K562 (cell line): ENCODE results near the gene OXTR. TPM values are rescaled to one million over a fixed set of nuclear protein-coding genes. Genes with fewer than 3 reads are reported as not detected.

Experiments used
- ATAC-seq: fragments of 200-7000 bp; cut with Tn5 transposase; 3 replicates; pipeline ENCODE4 v1.9.1; 2020; ENCODE audit warnings: moderate library complexity
- BruUV-seq: library from RNA; stranded (reverse); fragments of 400-500 nt; replicated peaks from 2 replicates; lab custom pipeline; 2021; lab: Mats Ljungman, UMichigan
- CTCF ChIA-PET: fragments of 300-600 bp; formaldehyde crosslinking; extraction: SDS; loops from one replicate; lab custom pipeline; 2021; ENCODE audit warnings: low intra/inter-chr PET ratio; lab: Yijun Ruan, JAX
- POLR2A ChIA-PET: fragments of 300-600, 350-650 bp; sonication (Branson Sonifier 250); formaldehyde crosslinking; extraction: SDS; loops from one replicate; lab custom pipeline; 2021; ENCODE audit warnings: antibody characterized with exemption, inconsistent platforms; lab: Yijun Ruan, JAX
- DNase-seq, 4 experiments: peaks; one replicate each; pipeline versions ENCODE4 v3.0.0 to v3.0.0-alpha.2; 2011 to 2018; ENCODE audit warnings: low spot score in 3 of 4, mixed read lengths in 3 of 4; ENCODE audit errors: extremely low read depth in 1 of 4
- FAIRE-seq: peaks from 2 replicates; lab custom pipeline; 2011; peaks lifted over from hg19 to GRCh38; lab: Jason Lieb, UNC
- H2AFZ ChIP-seq: 2 replicates; pipeline ENCODE4 v1.6.0; 2011; ENCODE audit warnings: low read depth, low read length, control low read depth, inconsistent platforms
- H3K27ac ChIP-seq: fragments of 200-600 bp; 3 replicates; pipeline ENCODE4 v1.8.0; 2011; ENCODE audit warnings: low read depth, mild to moderate bottlenecking, control low read depth, inconsistent platforms, low read length, moderate library complexity, mixed read lengths; ENCODE audit errors: extremely low read depth
- H3K27me3 ChIP-seq, 2 experiments: fragments of 300-600 bp in 1 of 2; 2 replicates in 1 of 2; 3 replicates in 1 of 2; pipeline versions ENCODE4 v1.6.0 to v1.8.0; 2011; ENCODE audit warnings: inconsistent platforms in 2 of 2, low read length in 2 of 2, mild to moderate bottlenecking in 1 of 2, mixed read lengths in 1 of 2, moderate library complexity in 1 of 2; ENCODE audit not compliant: control insufficient read depth in 2 of 2, insufficient read depth in 2 of 2
- H3K36me3 ChIP-seq: fragments of 300-600 bp; 3 replicates; pipeline ENCODE4 v1.8.0; 2011; ENCODE audit warnings: mild to moderate bottlenecking, low read length, inconsistent platforms; ENCODE audit not compliant: control insufficient read depth, insufficient read depth
- H3K4me1 ChIP-seq, 2 experiments: fragments of 200-600 bp in 1 of 2; replicated peaks in 1 of 2; 2 replicates in 1 of 2; 3 replicates in 1 of 2; pipeline versions ENCODE4 v1.5.1 to v1.8.0; 2011; ENCODE audit warnings: inconsistent platforms in 2 of 2, low read length in 2 of 2, mild to moderate bottlenecking in 1 of 2, mixed read lengths in 1 of 2, moderate library complexity in 1 of 2; ENCODE audit not compliant: control insufficient read depth in 2 of 2, insufficient read depth in 2 of 2
- H3K4me2 ChIP-seq: 2 replicates; pipeline ENCODE4 v1.6.1; 2011; ENCODE audit warnings: low read length, control low read depth, inconsistent platforms, mixed read lengths; ENCODE audit not compliant: insufficient read depth
- H3K4me3 ChIP-seq: fragments of 200-600 bp; sonication (generic), shearing (Covaris generic); 2 replicates; pipeline ENCODE4 v1.5.1; 2016; ENCODE audit warnings: control low read depth, inconsistent platforms
- H3K79me2 ChIP-seq: fragments of 200-600 bp; 3 replicates; pipeline ENCODE4 v1.8.0; 2011; ENCODE audit warnings: low read length, inconsistent platforms; ENCODE audit not compliant: control insufficient read depth, insufficient read depth
- H3K9ac ChIP-seq, 2 experiments: 2 replicates each; pipeline versions ENCODE4 v1.6.0 to v1.6.1; 2011; ENCODE audit warnings: low read depth in 2 of 2, low read length in 2 of 2, control low read depth in 1 of 2, inconsistent platforms in 1 of 2, mild to moderate bottlenecking in 1 of 2, mixed read lengths in 1 of 2; ENCODE audit not compliant: insufficient read depth in 1 of 2
- H3K9me1 ChIP-seq: one replicate; pipeline ENCODE4 v1.6.0; 2011; ENCODE audit warnings: inconsistent platforms, mild to moderate bottlenecking, low read length, moderate library complexity; ENCODE audit not compliant: control insufficient read depth, insufficient read depth
- H3K9me3 ChIP-seq: replicated peaks from 2 replicates; pipeline ENCODE4 v1.5.1; 2011; ENCODE audit warnings: low read depth, low read length, inconsistent platforms; ENCODE audit not compliant: control insufficient read depth, insufficient read depth
- H4K20me1 ChIP-seq: replicated peaks from 2 replicates; pipeline ENCODE4 v1.6.1; 2011; ENCODE audit warnings: low read length, inconsistent platforms, mixed read lengths; ENCODE audit not compliant: control insufficient read depth, insufficient read depth
- BRCA1 ChIP-seq, 2 experiments: fragments of 450-650 bp in 1 of 2; sonication (generic) in 1 of 2; formaldehyde crosslinking in 1 of 2; IDR thresholded peaks; 2 replicates each; pipeline versions ENCODE4 v1.5.0 to v1.6.1; 2017 to 2020; ENCODE audit warnings: mild to moderate bottlenecking in 1 of 2, missing genetic modification reagents in 1 of 2
- CBX1 ChIP-seq: sonication (generic); IDR thresholded peaks from 2 replicates; pipeline ENCODE4 v1.6.1; 2016; ENCODE audit warnings: antibody characterized with exemption, low read depth, mild to moderate bottlenecking
- FOXA1 ChIP-seq: fragments of 450-650 bp; IDR thresholded peaks from 2 replicates; pipeline ENCODE4 v1.6.1; 2016; ENCODE audit warnings: mild to moderate bottlenecking, borderline replicate concordance
- GABPB1 ChIP-seq: sonication (generic); formaldehyde crosslinking; IDR thresholded peaks from 2 replicates; pipeline ENCODE4 v1.8.0; 2022; ENCODE audit warnings: mild to moderate bottlenecking, missing genetic modification reagents
- HDGF ChIP-seq: fragments of 450-650 bp; IDR thresholded peaks from 2 replicates; pipeline ENCODE4 v1.6.1; 2016
- MTA2 ChIP-seq: fragments of 450-650 bp; IDR thresholded peaks from 2 replicates; pipeline ENCODE4 v1.6.1; 2016; ENCODE audit warnings: low read depth
- MTA3 ChIP-seq: fragments of 450-650 bp; formaldehyde crosslinking; IDR thresholded peaks from 2 replicates; pipeline ENCODE4 v1.6.1; 2017; ENCODE audit warnings: mild to moderate bottlenecking, borderline replicate concordance
- NEUROD1 ChIP-seq: fragments of 150-350 bp; IDR thresholded peaks from 2 replicates; pipeline ENCODE4 v1.6.1; 2014; ENCODE audit warnings: borderline replicate concordance, low read length, low read depth; ENCODE audit not compliant: partially characterized antibody
- NFE2L1 ChIP-seq: fragments of 450-650 bp; IDR thresholded peaks from 2 replicates; pipeline ENCODE4 v1.6.1; 2016; ENCODE audit warnings: missing genetic modification characterization, low read depth, mild to moderate bottlenecking, missing compliant biosample characterization, moderate library complexity, borderline replicate concordance
- PTRF ChIP-seq: fragments of 450-650 bp; IDR thresholded peaks from 2 replicates; pipeline ENCODE4 v1.6.1; 2016; ENCODE audit warnings: mild to moderate bottlenecking, missing genetic modification characterization, missing compliant biosample characterization
- RAD21 ChIP-seq, 2 experiments: fragments of 250-450 bp in 1 of 2; fragments of 450-650 bp in 1 of 2; sonication (Bioruptor Pico) in 1 of 2; formaldehyde crosslinking in 1 of 2; IDR thresholded peaks in 1 of 2; conservative IDR thresholded peaks in 1 of 2; 2 replicates each; pipeline versions ENCODE4 v1.4.0 to v1.8.0; 2020 to 2022; ENCODE audit warnings: mild to moderate bottlenecking in 2 of 2, moderate library complexity in 1 of 2
- RHOXF2B ChIP-seq: fragments of 250-450 bp; sonication (Bioruptor Pico); conservative IDR thresholded peaks from 2 replicates; pipeline ENCODE4 v1.5.1; 2021
- SPI1 ChIP-seq: IDR thresholded peaks from 2 replicates; pipeline ENCODE4 v1.6.1; 2011; ENCODE audit warnings: low read depth, low read length, control low read depth, borderline replicate concordance
- ZBTB17 ChIP-seq: fragments of 450-650 bp; formaldehyde crosslinking; IDR thresholded peaks from 2 replicates; pipeline ENCODE4 v1.4.0; 2020; ENCODE audit warnings: mild to moderate bottlenecking
- ZC3H8 ChIP-seq: fragments of 450-650 bp; IDR thresholded peaks from 2 replicates; pipeline ENCODE4 v1.6.1; 2017
- ZNF584 ChIP-seq: fragments of 200-800 bp; sonication (Bioruptor generic); IDR thresholded peaks from 2 replicates; pipeline ENCODE4 v1.6.1; 2016; ENCODE audit warnings: low read depth, mild to moderate bottlenecking, missing genetic modification characterization, missing compliant biosample characterization
- WGBS: fragments of 100-300 bp; shearing (Covaris generic); methylation state at CpG from one replicate; pipeline ENCODE4 v1.1.6; 2016; ENCODE audit warnings: low coverage, mixed read lengths; ENCODE audit not compliant: insufficient coverage; ENCODE audit errors: missing lambda C conversion rate; 5-methylcytosine and 5-hydroxymethylcytosine counted together
- in situ Hi-C: fragments of 300-500 bp; cut with MboI; formaldehyde crosslinking; loops from 4 replicates; pipeline ENCODE4 v1.15.0; 2018; ENCODE audit warnings: inconsistent platforms, mixed read lengths
- intact Hi-C: fragments of 100-400 bp; cut with micrococcal nuclease; formaldehyde crosslinking; loops from 2 replicates; pipeline ENCODE4 v1.14.2; 2022
- polyA plus RNA-seq, 8 experiments: library from polyadenylated mRNA; depleted of rRNA in 4 of 8; stranded (reverse) in 5 of 8; unstranded in 3 of 8; fragments of >200 nt; fragmentation: Nextera tagmentation in 2 of 8; fragmentation: Illumina TruSeq in 1 of 8; extraction: Ambion mirVana in 2 of 8; extraction: Trizol in 1 of 8; gene quantifications; 2 replicates each; pipeline versions ENCODE4 v1.2.1 to v1.2.3, GENCODE V29; 2011 to 2014; ENCODE audit warnings: inconsistent platforms in 1 of 8, missing spikeins in 1 of 8
- total RNA-seq, 7 experiments: library from RNA; depleted of rRNA in 6 of 7; stranded (reverse); fragments of >200 nt in 6 of 7; fragmentation: Illumina TruSeq in 2 of 7; extraction: Trizol in 2 of 7; gene quantifications; 2 replicates each; pipeline versions ENCODE4 v1.2.1 to v1.2.3, GENCODE V29; 2011 to 2021; ENCODE audit warnings: low replicate concordance in 1 of 7
- TF ChIP-seq, protein P1 (sequence below): fragments of 250-450 bp; sonication (Bioruptor Pico); IDR thresholded peaks from 2 replicates; pipeline ENCODE4 v1.4.0; 2020
- TF ChIP-seq, protein P2 (sequence below): sonication (generic); formaldehyde crosslinking; IDR thresholded peaks from 2 replicates; pipeline ENCODE4 v1.9.0; 2022; ENCODE audit warnings: mild to moderate bottlenecking, missing genetic modification reagents

The OXTR gene
- total and polyA plus RNA-seq, 9 of the 15 experiments (the other 6 are each of a cell fraction or from before 2014, with no cell fraction given): 0.14 to 1.3 (median 0.80) TPM

DNA sequence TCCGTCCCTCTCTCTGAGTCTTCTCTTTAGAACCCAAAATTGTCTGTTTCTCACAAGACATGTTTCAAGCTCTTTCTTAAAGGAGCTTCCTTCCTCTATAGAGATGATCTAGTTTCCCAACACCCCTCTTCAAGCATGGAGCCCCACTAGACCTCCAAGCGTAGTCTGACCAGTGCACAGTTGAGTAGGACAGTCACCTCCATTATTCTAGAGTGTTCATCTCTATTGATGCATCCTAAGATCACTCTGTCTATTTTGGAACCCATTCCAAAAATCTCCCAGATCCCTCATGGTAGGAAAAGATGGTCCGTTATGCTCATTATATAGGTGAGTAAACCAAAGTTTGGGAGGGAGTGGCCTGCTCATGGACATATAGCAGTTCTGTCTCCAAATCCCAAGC is 39.9 kb downstream of the OXTR start:
- no peak for FAIRE-seq
- in situ Hi-C loops: no loop called here
- no TSS peak for BruUV-seq

More for the DNA sequence above, 39.9 kb downstream of the OXTR start:
- H3K4me2 ChIP-seq: no peak overlapping the region
- no peaks in the 10 kb centered on the region for H4K20me1 ChIP-seq
- H3K79me2 ChIP-seq: no peaks in the 10 kb centered on the region
- ATAC-seq (no peak), DNase-seq (no peak)
- TF ChIP-seq ZNF584 (no peak), NFE2L1 (tag) (no peak), PTRF (tag) (no peak), MTA2 (no peak), NEUROD1 (no peak), ZBTB17 (CRISPR knock-in tag) (no peak), SPI1 (no peak), GABPB1 (CRISPR knock-in tag) (no peak), BRCA1 (IDR thresholded peaks at IDR 0.05) (no peak), BRCA1 (CRISPR knock-in tag; IDR thresholded peaks at IDR 0.05) (no peak), RAD21 (CRISPR knock-in tag; conservative IDR thresholded peaks at IDR 0.05 in 1 of 2, IDR thresholded peaks at IDR 0.05 in 1 of 2) (no peak), ZC3H8 (no peak), FOXA1 (no peak), CBX1 (no peak), MTA3 (no peak), RHOXF2B (CRISPR knock-in tag) (no peak), HDGF (no peak)
- TF ChIP-seq, protein P1, sequence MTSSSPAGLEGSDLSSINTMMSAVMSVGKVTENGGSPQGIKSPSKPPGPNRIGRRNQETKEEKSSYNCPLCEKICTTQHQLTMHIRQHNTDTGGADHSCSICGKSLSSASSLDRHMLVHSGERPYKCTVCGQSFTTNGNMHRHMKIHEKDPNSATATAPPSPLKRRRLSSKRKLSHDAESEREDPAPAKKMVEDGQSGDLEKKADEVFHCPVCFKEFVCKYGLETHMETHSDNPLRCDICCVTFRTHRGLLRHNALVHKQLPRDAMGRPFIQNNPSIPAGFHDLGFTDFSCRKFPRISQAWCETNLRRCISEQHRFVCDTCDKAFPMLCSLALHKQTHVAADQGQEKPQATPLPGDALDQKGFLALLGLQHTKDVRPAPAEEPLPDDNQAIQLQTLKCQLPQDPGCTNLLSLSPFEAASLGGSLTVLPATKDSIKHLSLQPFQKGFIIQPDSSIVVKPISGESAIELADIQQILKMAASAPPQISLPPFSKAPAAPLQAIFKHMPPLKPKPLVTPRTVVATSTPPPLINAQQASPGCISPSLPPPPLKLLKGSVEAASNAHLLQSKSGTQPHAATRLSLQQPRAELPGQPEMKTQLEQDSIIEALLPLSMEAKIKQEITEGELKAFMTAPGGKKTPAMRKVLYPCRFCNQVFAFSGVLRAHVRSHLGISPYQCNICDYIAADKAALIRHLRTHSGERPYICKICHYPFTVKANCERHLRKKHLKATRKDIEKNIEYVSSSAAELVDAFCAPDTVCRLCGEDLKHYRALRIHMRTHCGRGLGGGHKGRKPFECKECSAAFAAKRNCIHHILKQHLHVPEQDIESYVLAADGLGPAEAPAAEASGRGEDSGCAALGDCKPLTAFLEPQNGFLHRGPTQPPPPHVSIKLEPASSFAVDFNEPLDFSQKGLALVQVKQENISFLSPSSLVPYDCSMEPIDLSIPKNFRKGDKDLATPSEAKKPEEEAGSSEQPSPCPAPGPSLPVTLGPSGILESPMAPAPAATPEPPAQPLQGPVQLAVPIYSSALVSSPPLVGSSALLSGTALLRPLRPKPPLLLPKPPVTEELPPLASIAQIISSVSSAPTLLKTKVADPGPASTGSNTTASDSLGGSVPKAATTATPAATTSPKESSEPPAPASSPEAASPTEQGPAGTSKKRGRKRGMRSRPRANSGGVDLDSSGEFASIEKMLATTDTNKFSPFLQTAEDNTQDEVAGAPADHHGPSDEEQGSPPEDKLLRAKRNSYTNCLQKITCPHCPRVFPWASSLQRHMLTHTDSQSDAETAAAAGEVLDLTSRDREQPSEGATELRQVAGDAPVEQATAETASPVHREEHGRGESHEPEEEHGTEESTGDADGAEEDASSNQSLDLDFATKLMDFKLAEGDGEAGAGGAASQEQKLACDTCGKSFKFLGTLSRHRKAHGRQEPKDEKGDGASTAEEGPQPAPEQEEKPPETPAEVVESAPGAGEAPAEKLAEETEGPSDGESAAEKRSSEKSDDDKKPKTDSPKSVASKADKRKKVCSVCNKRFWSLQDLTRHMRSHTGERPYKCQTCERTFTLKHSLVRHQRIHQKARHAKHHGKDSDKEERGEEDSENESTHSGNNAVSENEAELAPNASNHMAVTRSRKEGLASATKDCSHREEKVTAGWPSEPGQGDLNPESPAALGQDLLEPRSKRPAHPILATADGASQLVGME (CRISPR knock-in tag): no peak
- TF ChIP-seq, protein P2, sequence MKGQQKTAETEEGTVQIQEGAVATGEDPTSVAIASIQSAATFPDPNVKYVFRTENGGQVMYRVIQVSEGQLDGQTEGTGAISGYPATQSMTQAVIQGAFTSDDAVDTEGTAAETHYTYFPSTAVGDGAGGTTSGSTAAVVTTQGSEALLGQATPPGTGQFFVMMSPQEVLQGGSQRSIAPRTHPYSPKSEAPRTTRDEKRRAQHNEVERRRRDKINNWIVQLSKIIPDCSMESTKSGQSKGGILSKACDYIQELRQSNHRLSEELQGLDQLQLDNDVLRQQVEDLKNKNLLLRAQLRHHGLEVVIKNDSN (CRISPR knock-in tag): no peak
- H3K9me3 ChIP-seq: no peaks in the 10 kb centered on the region
- H3K9ac ChIP-seq: no peak overlapping the region
- POLR2A ChIA-PET: interaction anchor here (1.2 kb wide), 1 partner anchor 15 kb away, joined by 3 read pairs; no protein-coding TSS in a partner anchor
- peaks cover 3% of the 10 kb centered on the region for H3K9me1 ChIP-seq
- no peaks in the 10 kb centered on the region for H3K36me3 ChIP-seq
- no peaks in the 10 kb centered on the region for H3K4me1 ChIP-seq
- CTCF ChIA-PET: no interaction called here
- H3K27me3 ChIP-seq: peaks cover 22 to 70% of the 10 kb centered on the region in 2 experiments
- H2AFZ ChIP-seq: no peak overlapping the region
- no peak overlapping the region for H3K4me3 ChIP-seq
- no peak overlapping the region for H3K27ac ChIP-seq
- WGBS: 4% methylated on average over 3 of the region's 3 CpGs
- intact Hi-C loops: no loop called here
